Measurements from ENCODE around the gene COPZ2.

COPZ2 gene

GRCh38 chr17:47982091-47982617 is 55.4 kb downstream of the COPZ2 start:
- H3K4me3 ChIP-seq (ENCODE audit: low read depth, low read length): no peak overlapping the region
- in situ Hi-C loops (cut with HindIII; ENCODE audit: low sequenced_read_pairs): no loop called here
- TF ChIP-seq CTCF (IDR thresholded peaks at IDR 0.05; ENCODE audit: low read depth, low read length): no peak
- no peak for DNase-seq (ENCODE audit: low read depth, low spot score)

- in situ Hi-C loops (cut with HindIII; ENCODE audit: low sequenced_read_pairs): no loop called here
Measured at GRCh38 chr17:47981462-47981861, 56.1 kb downstream of the COPZ2 start.

GRCh38 chr17:47980541-47980940 is 57.1 kb downstream of the COPZ2 start:
- no peak for TF ChIP-seq CTCF (IDR thresholded peaks at IDR 0.05; ENCODE audit: low read depth, low read length)
- in situ Hi-C loops (cut with HindIII; ENCODE audit: low sequenced_read_pairs): no loop called here
- no peak overlapping the region for H3K4me3 ChIP-seq (ENCODE audit: low read depth, low read length)
- no peak for DNase-seq (ENCODE audit: low read depth, low spot score)

More at GRCh38 chr17:47981462-47981861, 56.1 kb downstream of the COPZ2 start:
- no peak overlapping the region for H3K4me3 ChIP-seq (ENCODE audit: low read depth, low read length)
- DNase-seq (ENCODE audit: low read depth, low spot score): no peak
- no peak for TF ChIP-seq CTCF (IDR thresholded peaks at IDR 0.05; ENCODE audit: low read depth, low read length)

GRCh38 chr17:47978324-47978723 is 59.3 kb downstream of the COPZ2 start:
- TF ChIP-seq CTCF (IDR thresholded peaks at IDR 0.05; ENCODE audit: low read depth, low read length): peak; percentile 80
- peak; percentile 43 for DNase-seq (ENCODE audit: low read depth, low spot score)
- in situ Hi-C loops (cut with HindIII; ENCODE audit: low sequenced_read_pairs): no loop called here
- no peak overlapping the region for H3K4me3 ChIP-seq (ENCODE audit: low read depth, low read length)

Measured in astrocyte of the spinal cord (primary cell).